HG03558 (cell line): Measurements from ENCODE around the gene IGF1R.
A peak's percentile ranks its signal among the peaks of the same experiment; 100 is the strongest.

Experiments
- ATAC-seq: cut with Tn5 transposase; IDR thresholded peaks from one replicate; pipeline ENCODE4 v1.9.1; 2021; ENCODE audit warnings: moderate number of reproducible peaks; ENCODE audit not compliant: unreplicated experiment; ENCODE audit errors: extremely low read depth

The IGF1R gene

GRCh38 chr15:98767692-98768091 is 119.4 kb downstream of the IGF1R start:
- ATAC-seq = no peak

- ATAC-seq = no peak
Measured at GRCh38 chr15:98769867-98770266, 121.5 kb downstream of the IGF1R start.

GRCh38 chr15:98770984-98771383 is 122.6 kb downstream of the IGF1R start:
- ATAC-seq = no peak

GRCh38 chr15:98771541-98771940 is 123.2 kb downstream of the IGF1R start:
- ATAC-seq = no peak

GRCh38 chr15:98772895-98773294 is 124.6 kb downstream of the IGF1R start:
- ATAC-seq = no peak

GRCh38 chr15:98773616-98774015 is 125.3 kb downstream of the IGF1R start:
- no peak for ATAC-seq

GRCh38 chr15:98774756-98775497 is 126.6 kb downstream of the IGF1R start:
- ATAC-seq = no peak

GRCh38 chr15:98775498-98776230 is 127.3 kb downstream of the IGF1R start:
- ATAC-seq = no peak

GRCh38 chr15:98776607-98777281 is 128.4 kb downstream of the IGF1R start:
- no peak for ATAC-seq

GRCh38 chr15:98777426-98777825 is 129.1 kb downstream of the IGF1R start:
- ATAC-seq = no peak

- no peak for ATAC-seq
Measured at GRCh38 chr15:98778263-98778959, 130.1 kb downstream of the IGF1R start.

GRCh38 chr15:98778960-98779359 is 130.6 kb downstream of the IGF1R start:
- no peak for ATAC-seq

GRCh38 chr15:98779463-98780071 is 131.2 kb downstream of the IGF1R start:
- peak; percentile 75 for ATAC-seq

- ATAC-seq = no peak
Measured at GRCh38 chr15:98781838-98782237, 133.5 kb downstream of the IGF1R start.

GRCh38 chr15:98782801-98783200 is 134.5 kb downstream of the IGF1R start:
- ATAC-seq = no peak

GRCh38 chr15:98785431-98785806 is 137.1 kb downstream of the IGF1R start:
- ATAC-seq = no peak

GRCh38 chr15:98785807-98786621 is 137.7 kb downstream of the IGF1R start:
- ATAC-seq = peak; percentile 58

- no peak for ATAC-seq
Measured at GRCh38 chr15:98786717-98787116, 138.4 kb downstream of the IGF1R start.

GRCh38 chr15:98787194-98787593 is 138.9 kb downstream of the IGF1R start:
- no peak for ATAC-seq
